CD4-positive, alpha-beta memory T cell (primary cell): ENCODE results near the gene NPAS2. TPM values are rescaled to one million over a fixed set of nuclear protein-coding genes. Genes with fewer than 3 reads are reported as not detected.

Experiments
- CTCF ChIA-PET: fragments of 350-600 bp; sonication (Branson Sonifier 250); formaldehyde crosslinking; loops from one replicate; lab custom pipeline; 2021; ENCODE audit warnings: inconsistent platforms; ENCODE audit not compliant: partially characterized antibody; lab: Charles Lee
- POLR2A ChIA-PET: fragments of 350-600 bp; sonication (Branson Sonifier 250); formaldehyde crosslinking; loops from one replicate; lab custom pipeline; 2021; ENCODE audit not compliant: partially characterized antibody; lab: Charles Lee
- DNase-seq, 5 donors: peaks; one replicate each; pipeline versions ENCODE4 v3.0.0 to v3.0.0-alpha.2; 2020 to 2022; ENCODE audit warnings: mixed read lengths in 1 of 5
- H3K27ac ChIP-seq: one replicate; pipeline ENCODE4 v1.7.0; 2013; ENCODE audit warnings: low read depth, low read length
- H3K27me3 ChIP-seq: 2 replicates; pipeline ENCODE4 v1.7.0; 2013; ENCODE audit warnings: mild to moderate bottlenecking, low read length, moderate library complexity; ENCODE audit not compliant: insufficient read depth
- H3K36me3 ChIP-seq: 2 replicates; pipeline ENCODE4 v1.7.0; 2013; ENCODE audit warnings: mild to moderate bottlenecking, low read length, moderate library complexity; ENCODE audit not compliant: insufficient read depth
- H3K4me1 ChIP-seq: 2 replicates; pipeline ENCODE4 v1.7.0; 2013; ENCODE audit warnings: mild to moderate bottlenecking, low read length, moderate library complexity; ENCODE audit not compliant: insufficient read depth
- H3K4me3 ChIP-seq, 2 donors: one replicate each; pipeline ENCODE4 v1.7.0; 2013; ENCODE audit warnings: low read length in 2 of 2, mild to moderate bottlenecking in 1 of 2
- H3K9me3 ChIP-seq, 2 donors: one replicate each; pipeline ENCODE4 v1.7.0; 2013; ENCODE audit warnings: low read length in 2 of 2, control low read depth in 1 of 2; ENCODE audit not compliant: control insufficient read depth in 1 of 2
- H3K27ac Mint-ChIP-seq, 7 donors: one replicate each; pipeline ENCODE4 v1.8.0; 2020 to 2021; ENCODE audit warnings: mixed read lengths in 7 of 7, mild to moderate bottlenecking in 6 of 7, inconsistent platforms in 3 of 7, moderate library complexity in 3 of 7
- H3K27me3 Mint-ChIP-seq, 2 donors: one replicate each; pipeline ENCODE4 v1.8.0; 2020 to 2021; ENCODE audit warnings: mixed read lengths in 2 of 2
- H3K36me3 Mint-ChIP-seq, 2 donors: one replicate each; pipeline ENCODE4 v1.8.0; 2020 to 2021; ENCODE audit warnings: mixed read lengths in 2 of 2, inconsistent platforms in 1 of 2, mild to moderate bottlenecking in 1 of 2
- H3K4me1 Mint-ChIP-seq, 4 donors: one replicate each; pipeline ENCODE4 v1.8.0; 2020 to 2021; ENCODE audit warnings: mixed read lengths in 4 of 4, mild to moderate bottlenecking in 1 of 4
- H3K4me3 Mint-ChIP-seq, 8 donors: one replicate each; pipeline ENCODE4 v1.8.0; 2020 to 2021; ENCODE audit warnings: mixed read lengths in 8 of 8, mild to moderate bottlenecking in 7 of 8, moderate library complexity in 6 of 8, inconsistent platforms in 3 of 8
- H3K9me3 Mint-ChIP-seq, 8 donors: one replicate each; pipeline ENCODE4 v1.8.0; 2020 to 2021; ENCODE audit warnings: mixed read lengths in 8 of 8, mild to moderate bottlenecking in 5 of 8, inconsistent platforms in 3 of 8, moderate library complexity in 1 of 8
- intact Hi-C: fragments of 100-400 bp; cut with micrococcal nuclease; formaldehyde crosslinking; loops from one replicate; pipeline ENCODE4 v1.15.1; 2023
- polyA plus RNA-seq, 2 donors: library from polyadenylated mRNA; unstranded; fragments of 300-500 nt; fragmentation: Illumina TruSeq; gene quantifications; one replicate each; pipeline ENCODE4 v1.2.3, GENCODE V29; 2021
- total RNA-seq, 2 experiments: library from RNA; stranded (reverse); gene quantifications; one replicate each; pipeline ENCODE4 v1.2.3, GENCODE V29; 2021

NPAS2 gene
- total and polyA plus RNA-seq, 4 experiments from 2014 or later: 0.79 to 2.6 (median 2.1) TPM; not detected in 1

DNA sequence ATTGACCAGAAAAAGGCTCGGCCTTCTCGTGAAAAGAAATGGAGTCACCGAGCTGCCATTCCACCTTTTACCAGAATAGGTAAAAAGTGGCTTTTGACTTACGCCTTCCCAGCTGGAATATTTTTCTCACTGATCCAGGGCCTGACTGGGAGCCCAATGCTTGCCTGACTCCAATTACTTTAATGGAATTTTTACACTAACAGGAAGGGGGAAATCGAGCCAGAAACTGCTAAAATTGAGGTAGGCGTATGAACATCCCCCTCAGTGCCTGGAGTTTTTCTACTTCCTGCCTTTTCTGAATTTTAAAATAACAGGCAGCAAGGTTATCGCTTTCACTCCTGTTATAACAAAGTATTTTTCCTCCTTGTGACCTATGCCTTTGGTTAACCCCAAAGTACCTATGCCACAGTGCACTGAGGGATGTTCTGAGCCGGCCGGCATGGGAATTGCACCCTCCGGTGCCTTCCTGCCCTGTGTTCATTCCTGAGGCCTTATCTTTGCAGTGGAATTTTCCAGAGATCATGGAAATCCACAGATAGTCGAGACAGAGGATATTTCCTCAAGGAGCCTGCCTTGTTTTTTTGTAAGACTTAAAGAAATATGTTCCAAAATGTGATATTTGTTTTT is 163.9 kb downstream of the NPAS2 start:
- no peak for DNase-seq
- Mint-ChIP-seq H3K4me3 (no peak overlapping the region), H3K9me3 (no peaks in the 10 kb centered on the region), H3K4me1 (peaks cover 0 to 4% (median 1%) of the 10 kb centered on the region in 4 donors), H3K27me3 (peaks cover 0 to 1% of the 10 kb centered on the region in 2 donors), H3K27ac (no peak overlapping the region), H3K36me3 (no peaks in the 10 kb centered on the region)
- Histone ChIP-seq H3K4me3 (no peak overlapping the region), H3K27me3 (no peaks in the 10 kb centered on the region), H3K27ac (no peak overlapping the region), H3K9me3 (no peaks in the 10 kb centered on the region), H3K36me3 (no peaks in the 10 kb centered on the region), H3K4me1 (no peaks in the 10 kb centered on the region)
- ChIA-PET CTCF (interaction anchor here (1.3 to 6.5 kb wide), 2 partner anchors 353 to 376 kb away, joined by 3 to 78 read pairs; no protein-coding TSS in a partner anchor), POLR2A (no interaction called here)
- intact Hi-C loops: no loop called here

GRCh38 chr2:100984892-100985307 is 165.0 kb downstream of the NPAS2 start:
- peaks cover 0 to 1% of the 10 kb centered on the region in 2 donors for H3K27me3 Mint-ChIP-seq
- peak; percentile 69 to 78 (median 70) for DNase-seq
- CTCF ChIA-PET: interaction anchor here (1.0 to 6.3 kb wide), 5 partner anchors 43 to 397 kb away, joined by 3 to 91 read pairs (median 3); no protein-coding TSS in a partner anchor
- H3K4me1 ChIP-seq: no peaks in the 10 kb centered on the region
- no peaks in the 10 kb centered on the region for H3K9me3 Mint-ChIP-seq
- no peaks in the 10 kb centered on the region for H3K27me3 ChIP-seq
- H3K36me3 ChIP-seq: no peaks in the 10 kb centered on the region
- peak overlapping the region in 3 of 7 donors; percentile 45 to 56 (median 54) for H3K27ac Mint-ChIP-seq
- H3K27ac ChIP-seq: no peak overlapping the region
- no peak overlapping the region for H3K4me3 ChIP-seq
- H3K4me3 Mint-ChIP-seq: no peak overlapping the region
- POLR2A ChIA-PET: interaction anchor here (2.1 kb wide), 1 partner anchor 375 kb away, joined by 6 read pairs; no protein-coding TSS in a partner anchor
- H3K4me1 Mint-ChIP-seq: peaks cover 0 to 4% (median under 1%) of the 10 kb centered on the region in 4 donors
- H3K9me3 ChIP-seq: no peaks in the 10 kb centered on the region
- intact Hi-C loops: loop anchor here (1.0 kb wide), 1 partner anchor 375 kb away; no protein-coding TSS in a partner anchor
- H3K36me3 Mint-ChIP-seq: no peaks in the 10 kb centered on the region

GRCh38 chr2:100986157-100986556 is 166.2 kb downstream of the NPAS2 start:
- H3K36me3 ChIP-seq: no peaks in the 10 kb centered on the region
- Mint-ChIP-seq H3K27me3 (peaks cover 0 to 1% of the 10 kb centered on the region in 2 donors), H3K9me3 (no peaks in the 10 kb centered on the region), H3K36me3 (no peaks in the 10 kb centered on the region), H3K4me3 (no peak overlapping the region), H3K4me1 (peaks cover 0 to 4% (median under 1%) of the 10 kb centered on the region in 4 donors), H3K27ac (no peak overlapping the region)
- no peak overlapping the region for H3K4me3 ChIP-seq
- ChIA-PET POLR2A (interaction anchor here (2.1 kb wide), 1 partner anchor 376 kb away, joined by 6 read pairs; no protein-coding TSS in a partner anchor), CTCF (interaction anchor here (0.7 to 6.3 kb wide), 11 partner anchors 8 to 390 kb away, joined by 3 to 91 read pairs (median 3); no protein-coding TSS in a partner anchor)
- H3K27ac ChIP-seq: no peak overlapping the region
- no peaks in the 10 kb centered on the region for H3K9me3 ChIP-seq
- no peaks in the 10 kb centered on the region for H3K27me3 ChIP-seq
- no peaks in the 10 kb centered on the region for H3K4me1 ChIP-seq
- DNase-seq: no peak
- intact Hi-C loops: no loop called here

GRCh38 chr2:100987536-100987935 is 167.6 kb downstream of the NPAS2 start:
- H3K27ac ChIP-seq: no peak overlapping the region
- CTCF ChIA-PET: interaction anchor here (0.6 to 6.3 kb wide), 4 partner anchors 105 to 782 kb away, joined by 3 to 91 read pairs (median 36); no protein-coding TSS in a partner anchor
- no peaks in the 10 kb centered on the region for H3K9me3 ChIP-seq
- no peaks in the 10 kb centered on the region for H3K27me3 ChIP-seq
- H3K27ac Mint-ChIP-seq: no peak overlapping the region
- no peak for DNase-seq
- no peak overlapping the region for H3K4me3 ChIP-seq
- H3K27me3 Mint-ChIP-seq: peaks cover 0 to 1% of the 10 kb centered on the region in 2 donors
- no peak overlapping the region for H3K4me3 Mint-ChIP-seq
- no peaks in the 10 kb centered on the region for H3K36me3 ChIP-seq
- intact Hi-C loops: no loop called here
- no peaks in the 10 kb centered on the region for H3K9me3 Mint-ChIP-seq
- peaks cover 0 to 4% (median 2%) of the 10 kb centered on the region in 4 donors for H3K4me1 Mint-ChIP-seq
- POLR2A ChIA-PET: interaction anchor here (0.8 kb wide), 1 partner anchor 14 kb away, joined by 3 read pairs; the partner anchor contains the start of gene RPL31
- H3K36me3 Mint-ChIP-seq: no peaks in the 10 kb centered on the region
- H3K4me1 ChIP-seq: no peaks in the 10 kb centered on the region

GRCh38 chr2:100987974-100988373 is 168.0 kb downstream of the NPAS2 start:
- H3K9me3 Mint-ChIP-seq: no peaks in the 10 kb centered on the region
- DNase-seq: no peak
- H3K4me3 ChIP-seq: no peak overlapping the region
- H3K27me3 ChIP-seq: no peaks in the 10 kb centered on the region
- no peaks in the 10 kb centered on the region for H3K36me3 ChIP-seq
- H3K4me3 Mint-ChIP-seq: no peak overlapping the region
- ChIA-PET CTCF (interaction anchor here (0.6 to 6.3 kb wide), 4 partner anchors 105 to 782 kb away, joined by 3 to 91 read pairs (median 36); no protein-coding TSS in a partner anchor), POLR2A (interaction anchor here (0.8 kb wide), 1 partner anchor 14 kb away, joined by 3 read pairs; the partner anchor contains the start of gene RPL31)
- peaks cover 0 to 4% (median 2%) of the 10 kb centered on the region in 4 donors for H3K4me1 Mint-ChIP-seq
- H3K4me1 ChIP-seq: no peaks in the 10 kb centered on the region
- no peaks in the 10 kb centered on the region for H3K9me3 ChIP-seq
- intact Hi-C loops: no loop called here
- peaks cover 0 to 1% of the 10 kb centered on the region in 2 donors for H3K27me3 Mint-ChIP-seq
- no peaks in the 10 kb centered on the region for H3K36me3 Mint-ChIP-seq
- no peak overlapping the region for H3K27ac Mint-ChIP-seq
- H3K27ac ChIP-seq: no peak overlapping the region

DNA sequence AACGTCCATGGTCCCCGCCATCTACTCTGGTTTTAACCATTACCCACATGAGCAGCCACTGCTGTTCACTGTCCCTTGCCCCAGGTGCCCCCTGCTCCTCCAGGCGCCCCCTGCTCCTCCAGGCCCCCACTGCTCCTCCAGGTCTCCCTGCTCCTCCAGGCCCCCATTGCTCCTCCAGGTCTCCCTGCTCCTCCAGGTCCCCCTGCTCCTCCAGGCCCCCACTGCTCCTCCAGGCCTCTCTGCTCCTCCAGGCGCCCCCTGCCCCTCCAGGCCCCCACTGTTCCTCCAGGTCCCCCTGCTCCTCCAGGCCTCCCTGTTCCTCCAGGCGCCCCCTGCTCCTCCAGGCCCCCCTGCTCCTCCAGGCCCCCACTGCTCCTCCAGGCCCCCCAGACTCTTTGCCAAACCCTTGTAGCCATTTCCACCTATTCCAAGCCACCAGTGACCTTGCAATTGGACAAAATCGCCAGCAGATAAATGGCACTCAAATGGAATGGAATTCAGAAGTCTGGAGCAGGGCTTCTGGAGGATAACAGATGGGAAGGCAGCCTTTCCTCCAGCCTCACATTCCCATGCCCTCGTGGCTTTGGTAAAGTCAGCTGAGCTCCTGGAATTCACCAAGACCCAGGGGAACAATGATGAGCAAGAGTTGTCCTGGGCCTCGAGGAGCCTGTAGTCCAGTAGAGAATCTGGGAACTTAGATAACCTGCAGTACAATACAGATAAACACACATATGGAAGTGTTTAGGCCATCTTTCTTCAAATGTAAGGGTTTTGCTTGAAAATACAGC is 168.9 kb downstream of the NPAS2 start:
- H3K27ac ChIP-seq: no peak overlapping the region
- Mint-ChIP-seq H3K9me3 (no peaks in the 10 kb centered on the region), H3K4me3 (no peak overlapping the region), H3K27ac (peak overlapping the region in 1 of 7 donors; percentile 53), H3K4me1 (peaks cover 0 to 4% (median 2%) of the 10 kb centered on the region in 4 donors), H3K27me3 (peaks cover 0 to 1% of the 10 kb centered on the region in 2 donors), H3K36me3 (no peaks in the 10 kb centered on the region)
- no peak overlapping the region for H3K4me3 ChIP-seq
- CTCF ChIA-PET: interaction anchor here (1.0 to 6.3 kb wide), 3 partner anchors 361 to 383 kb away, joined by 3 to 91 read pairs (median 69); no protein-coding TSS in a partner anchor
- H3K36me3 ChIP-seq: no peaks in the 10 kb centered on the region
- POLR2A ChIA-PET: no interaction called here
- no peak for DNase-seq
- H3K27me3 ChIP-seq: no peaks in the 10 kb centered on the region
- no peaks in the 10 kb centered on the region for H3K4me1 ChIP-seq
- no peaks in the 10 kb centered on the region for H3K9me3 ChIP-seq
- intact Hi-C loops: no loop called here
